Measurements from ENCODE around the gene RNASE9.
"Not testable (repeated sequence)": the region's sequence is repeated elsewhere in the genome, so short reads cannot be mapped to it uniquely, and the experiment has no call there.

RNASE9 gene

DNA sequence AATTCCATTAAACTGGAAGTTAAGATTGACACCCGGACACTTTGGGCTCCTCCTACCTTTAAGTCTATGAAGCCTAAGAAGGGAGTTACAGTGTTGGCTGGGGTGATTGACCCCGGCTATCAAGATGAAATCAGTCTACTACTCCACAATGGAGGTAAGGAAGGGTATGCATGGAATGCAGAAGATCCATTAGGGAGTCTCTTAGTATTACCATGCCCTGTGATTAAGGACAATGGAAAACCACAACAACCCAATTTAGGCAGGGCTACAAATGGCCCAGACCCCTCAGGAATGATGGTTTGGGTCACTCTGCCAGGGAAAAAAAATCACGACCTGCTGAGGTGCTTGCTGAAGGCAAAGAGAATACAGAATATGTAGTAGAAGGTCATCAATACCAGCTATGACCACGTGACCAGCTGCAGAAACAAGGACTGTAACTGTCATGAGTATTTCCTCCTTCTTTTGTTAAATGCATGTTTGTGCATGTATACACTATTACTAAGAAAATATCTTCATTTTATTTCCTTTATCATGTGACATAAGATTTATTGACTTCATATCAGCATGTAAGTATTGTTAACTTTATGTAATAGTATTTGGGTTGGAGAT, 11.6 kb upstream of the RNASE9 start:
- not testable (repeated sequence) for DNase-seq (ENCODE audit: low spot score)

DNA sequence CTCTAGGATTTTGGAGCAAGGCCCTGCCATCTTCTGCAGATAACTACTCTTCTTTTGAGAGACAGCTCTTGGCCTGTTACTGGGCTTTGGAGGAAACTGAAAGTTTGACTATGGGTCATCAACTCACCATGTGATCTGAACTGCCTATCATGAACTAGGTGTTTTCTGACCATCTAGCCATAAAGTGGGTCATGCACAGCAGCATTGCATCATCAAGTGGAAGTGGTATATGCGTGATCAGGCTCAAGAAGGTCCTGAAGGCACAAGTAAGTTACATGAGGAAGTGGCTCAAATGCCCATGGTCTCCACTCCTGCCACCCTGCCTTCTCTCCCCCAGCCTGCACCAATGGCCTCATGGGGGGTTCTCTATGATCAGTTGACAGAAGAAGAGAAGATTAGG, 9.9 kb upstream of the RNASE9 start:
- not testable (repeated sequence) for DNase-seq (ENCODE audit: low spot score)

DNA sequence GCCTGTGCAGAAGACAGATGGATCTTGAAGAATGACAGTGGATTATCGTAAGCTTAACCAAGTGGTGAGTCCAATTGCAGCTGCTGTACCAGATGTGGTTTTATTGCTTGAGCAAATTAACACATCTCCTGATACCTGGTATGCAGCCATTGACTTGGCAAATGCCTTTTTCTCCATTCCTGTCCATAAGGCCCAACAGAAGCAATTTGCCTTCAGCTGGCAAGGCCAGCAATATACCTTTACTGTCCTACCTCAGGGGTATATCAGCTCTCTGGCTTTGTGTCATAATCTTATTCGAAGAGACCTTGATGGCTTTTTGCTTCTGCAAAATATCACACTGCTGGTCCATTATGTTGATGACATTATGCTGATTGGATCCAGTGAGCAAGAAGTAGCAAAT, 9.0 kb upstream of the RNASE9 start:
- DNase-seq (ENCODE audit: low spot score): not testable (repeated sequence)

DNA sequence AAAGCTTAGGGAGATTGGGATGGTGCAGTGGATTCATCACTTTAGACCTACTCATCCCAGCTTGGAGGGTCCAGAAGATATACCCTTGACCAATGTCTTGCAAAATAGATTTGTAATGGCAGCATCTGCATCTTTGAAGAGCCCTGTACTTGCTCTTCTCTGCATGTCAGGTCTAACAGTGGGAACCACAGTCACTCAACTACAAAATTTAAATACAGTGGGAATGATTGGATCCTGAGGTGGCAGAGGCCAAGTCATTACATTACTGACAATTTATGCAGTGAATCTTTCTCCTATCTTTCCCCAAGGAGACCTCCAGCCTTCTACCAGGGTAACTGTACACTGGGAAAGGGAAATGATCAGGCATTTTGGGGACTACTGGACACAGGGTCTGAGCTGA, 8.2 kb upstream of the RNASE9 start:
- DNase-seq (ENCODE audit: low spot score): no peak

DNA sequence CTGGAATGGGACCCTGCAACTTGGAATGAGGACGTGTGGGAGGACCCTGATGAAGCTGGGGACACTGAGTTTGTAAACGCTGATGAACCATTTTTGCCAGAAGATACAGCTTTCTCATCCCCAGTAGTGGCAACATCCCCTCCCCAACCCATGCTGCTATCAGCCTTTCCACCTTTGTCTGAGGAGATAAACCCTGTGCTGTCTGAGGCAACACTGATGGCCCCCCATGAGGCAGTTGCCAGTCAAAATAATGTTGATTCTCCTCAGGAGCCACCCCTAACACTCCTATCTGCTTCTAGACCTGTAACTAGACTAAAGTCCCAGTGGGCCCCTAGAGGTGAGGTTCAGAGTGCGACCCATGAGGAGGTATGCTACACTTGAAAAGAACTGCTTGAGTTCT, 7.5 kb upstream of the RNASE9 start:
- no peak for DNase-seq (ENCODE audit: low spot score)

DNA sequence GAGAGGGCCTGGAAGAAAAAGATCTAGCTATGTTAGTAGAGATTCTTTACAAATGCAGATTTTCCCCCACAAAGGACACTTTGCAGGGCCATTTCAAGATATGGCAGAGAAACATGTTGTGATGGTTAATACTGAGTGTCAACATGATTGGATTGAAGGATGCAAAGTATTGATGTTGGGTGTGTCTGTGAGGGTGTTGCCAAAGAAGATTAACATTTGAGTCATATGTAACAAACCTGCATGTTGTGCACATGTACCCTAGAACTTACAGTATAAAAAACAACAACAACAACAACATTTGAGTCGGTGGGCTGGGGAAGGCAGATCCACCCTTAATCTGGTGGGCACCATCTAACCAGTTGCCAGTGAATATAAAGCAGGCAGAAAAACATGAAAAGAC, 6.4 kb upstream of the RNASE9 start:
- not testable (repeated sequence) for DNase-seq (ENCODE audit: low spot score)

DNA sequence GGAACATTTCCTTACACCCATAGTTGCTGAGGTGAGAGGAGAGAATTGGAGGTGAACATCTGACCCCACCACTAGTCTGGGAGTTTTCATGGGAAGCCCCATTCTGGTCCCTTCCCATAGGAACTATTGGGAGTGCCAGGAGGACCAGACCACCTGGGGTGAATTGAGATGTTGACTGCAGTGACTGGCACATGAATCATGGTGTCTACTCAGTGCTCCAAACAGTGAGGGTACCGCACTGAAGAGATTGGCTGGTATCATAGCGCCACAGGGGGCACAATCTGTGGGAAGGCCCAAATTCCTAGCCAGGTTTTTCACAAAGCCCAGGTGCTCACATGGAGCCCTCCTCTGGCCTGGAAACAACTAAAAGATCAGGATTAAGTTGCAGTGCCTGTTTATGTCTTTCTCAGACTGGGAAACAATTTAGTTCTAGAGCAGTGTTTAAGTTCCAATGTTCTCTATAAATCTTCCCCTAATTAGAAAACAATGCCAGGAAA, 3.7 kb upstream of the RNASE9 start:
- DNase-seq (ENCODE audit: low spot score): no peak

DNA sequence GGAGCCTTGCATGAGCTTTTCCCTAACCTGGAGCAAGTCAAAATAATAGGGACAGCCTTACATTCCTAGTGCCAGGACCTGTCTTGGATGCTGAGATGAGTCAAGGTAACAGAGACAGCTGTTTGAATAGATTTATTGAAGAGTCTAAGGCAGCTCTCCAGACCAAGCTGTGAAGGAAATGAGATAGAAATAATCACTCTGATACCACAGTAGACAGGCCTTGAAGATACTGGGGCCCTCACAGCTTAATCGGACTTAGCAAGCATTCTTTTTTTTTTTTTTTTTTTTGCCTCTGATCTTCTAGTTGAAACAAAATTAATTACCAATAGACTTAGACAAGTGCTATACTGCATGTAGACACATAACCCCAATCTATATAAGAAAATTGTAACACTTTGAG, 3.1 kb upstream of the RNASE9 start:
- no peak for DNase-seq (ENCODE audit: low spot score)

DNA sequence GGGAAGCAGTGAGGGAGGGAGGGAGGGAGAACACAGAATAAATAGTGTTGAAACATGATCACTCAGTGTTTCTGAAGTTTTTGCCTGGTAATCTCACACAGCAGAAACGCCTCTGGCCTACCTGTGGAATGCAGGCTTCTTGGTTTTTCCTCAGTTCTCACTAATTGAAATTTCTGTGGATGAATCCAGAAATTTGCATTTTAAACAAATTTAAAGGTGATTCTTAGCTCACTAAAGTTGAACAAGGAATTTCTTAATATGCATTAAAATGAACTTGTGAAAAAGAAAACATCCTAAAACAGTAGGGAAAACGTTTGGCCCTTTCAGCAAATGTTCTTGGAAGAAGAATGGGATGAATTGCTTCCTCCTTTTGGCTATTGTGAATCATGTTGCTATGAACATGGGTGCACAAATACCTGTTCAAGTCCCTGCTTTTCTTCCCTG, 1.4 kb downstream of the RNASE9 start:
- DNase-seq (ENCODE audit: low spot score): no peak

DNA sequence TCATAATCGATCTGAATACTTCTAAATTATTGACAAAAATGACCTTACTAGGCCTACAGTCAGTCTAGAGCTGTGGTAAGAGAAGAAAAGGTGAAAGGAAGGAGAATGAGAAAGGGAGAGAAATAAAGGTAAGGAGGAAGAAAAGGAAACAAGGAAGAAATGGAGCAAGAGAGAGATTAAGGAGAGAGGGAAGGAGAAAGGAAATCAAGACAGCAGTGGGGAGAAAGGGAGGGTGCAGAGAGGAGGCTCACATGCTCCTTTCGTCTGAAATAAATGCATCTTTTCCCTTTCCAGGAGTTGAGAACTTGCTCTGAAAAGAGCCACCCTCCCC, 3.7 kb downstream of the RNASE9 start:
- no peak for DNase-seq (ENCODE audit: low spot score)

DNA sequence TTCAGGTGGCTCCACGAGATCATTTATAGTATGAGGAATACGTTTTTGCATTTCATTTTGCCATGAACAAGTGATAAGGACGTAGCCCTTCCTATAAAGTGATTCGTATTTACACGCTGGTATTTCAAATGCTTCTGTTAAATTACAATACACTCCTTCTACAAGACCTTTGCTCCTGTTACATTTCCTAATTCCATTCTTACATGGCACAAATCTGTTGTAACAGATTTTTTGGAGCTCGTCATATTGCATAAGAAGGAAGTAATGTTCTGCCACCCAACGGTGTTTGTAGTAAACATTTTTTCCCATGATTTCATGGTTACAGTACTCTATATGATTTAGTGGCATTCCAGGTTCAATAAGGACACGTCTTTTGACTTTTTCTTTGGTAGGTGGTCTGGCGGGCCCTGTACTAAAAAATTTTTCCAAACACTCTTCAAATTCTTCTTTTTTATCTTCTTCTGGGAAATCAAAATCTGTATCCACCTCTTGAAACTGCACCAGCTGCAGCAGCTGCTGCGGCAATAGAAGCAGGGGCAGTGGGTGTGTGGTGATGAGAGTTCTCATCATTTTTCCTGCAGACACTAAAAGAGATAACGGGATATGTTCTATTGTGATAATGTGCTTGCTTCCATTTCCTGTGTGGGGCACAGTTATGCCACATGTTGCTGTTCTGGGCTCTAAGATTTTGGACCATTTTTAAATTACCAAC, 4.2 kb downstream of the RNASE9 start:
- no peak for DNase-seq (ENCODE audit: low spot score)

DNA sequence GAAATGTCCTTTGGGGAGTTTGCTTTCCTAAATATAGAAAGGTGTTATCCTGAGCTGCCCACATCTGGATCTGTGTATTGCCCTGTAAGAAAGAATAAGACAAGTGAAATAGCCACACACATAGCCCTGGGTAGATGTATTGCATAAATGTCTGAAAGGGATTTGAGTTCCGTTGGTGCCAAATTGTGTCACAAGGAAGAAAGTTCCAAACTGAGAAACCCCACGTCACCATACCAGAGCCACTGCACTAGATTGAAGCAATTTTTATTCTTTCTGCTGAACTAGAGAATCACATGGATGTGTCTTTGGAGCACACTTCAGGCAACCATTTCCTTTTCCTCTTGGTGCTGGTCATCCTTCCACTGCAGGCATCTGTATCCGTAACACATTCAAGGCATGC, 5.0 kb downstream of the RNASE9 start:
- no peak for DNase-seq (ENCODE audit: low spot score)

DNA sequence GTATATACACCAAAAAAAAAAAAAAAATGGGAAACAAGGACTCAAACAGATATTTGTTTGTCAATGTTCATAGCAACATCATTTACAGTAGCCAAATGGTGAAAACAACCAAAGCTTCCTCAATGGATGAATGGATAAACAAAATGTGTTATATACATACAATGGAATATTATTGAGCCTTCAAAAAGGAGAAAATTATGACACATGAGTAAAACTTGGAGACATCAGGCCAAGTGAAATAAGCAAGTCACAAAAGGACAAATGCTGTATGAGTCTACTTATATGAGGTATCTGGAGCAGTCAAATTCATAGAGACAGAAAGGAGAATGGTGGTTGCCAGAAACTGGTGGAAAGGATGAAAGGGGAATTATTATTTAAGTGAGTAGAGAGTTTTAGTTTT, 7.8 kb downstream of the RNASE9 start:
- DNase-seq (ENCODE audit: low spot score): no peak

DNA sequence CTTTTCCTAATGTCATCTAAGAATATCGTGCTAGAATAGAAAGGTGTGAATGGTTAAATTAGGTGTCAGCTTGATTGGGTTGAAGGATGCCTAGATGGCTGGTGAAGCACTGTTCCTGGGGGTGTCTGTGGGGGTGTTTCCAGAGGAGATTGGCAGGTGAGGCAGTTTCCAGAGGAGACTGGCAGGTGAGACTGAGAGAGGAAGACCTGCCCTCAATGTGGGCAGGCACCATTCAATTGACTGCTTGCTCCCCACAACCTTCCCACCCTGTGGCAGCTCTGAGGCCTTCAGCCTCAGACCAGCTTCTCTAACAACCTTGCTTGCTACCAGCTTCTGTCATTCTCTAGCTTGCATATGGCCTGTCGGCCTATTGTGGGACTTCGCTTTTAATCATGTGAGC, 9.2 kb downstream of the RNASE9 start:
- DNase-seq (ENCODE audit: low spot score): no peak

DNA sequence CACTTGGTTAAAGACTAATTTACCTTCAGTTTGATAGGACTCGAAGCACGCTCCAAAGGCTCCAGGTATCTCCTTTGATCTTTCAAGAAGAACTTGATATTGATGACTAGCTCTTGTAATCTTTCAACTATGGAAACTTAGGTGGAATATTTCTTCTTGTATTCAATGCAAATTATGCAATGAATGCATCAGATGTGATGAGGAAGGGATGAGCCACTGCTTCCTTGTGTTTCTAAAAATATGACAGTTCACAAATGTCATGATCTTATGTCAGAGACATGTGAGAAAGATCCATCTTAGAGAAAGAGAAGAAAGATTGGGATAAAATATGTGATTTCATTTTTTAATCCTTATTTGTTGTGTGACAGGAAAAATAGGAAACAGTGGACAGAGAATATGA, 9.9 kb downstream of the RNASE9 start:
- no peak for DNase-seq (ENCODE audit: low spot score)

DNA sequence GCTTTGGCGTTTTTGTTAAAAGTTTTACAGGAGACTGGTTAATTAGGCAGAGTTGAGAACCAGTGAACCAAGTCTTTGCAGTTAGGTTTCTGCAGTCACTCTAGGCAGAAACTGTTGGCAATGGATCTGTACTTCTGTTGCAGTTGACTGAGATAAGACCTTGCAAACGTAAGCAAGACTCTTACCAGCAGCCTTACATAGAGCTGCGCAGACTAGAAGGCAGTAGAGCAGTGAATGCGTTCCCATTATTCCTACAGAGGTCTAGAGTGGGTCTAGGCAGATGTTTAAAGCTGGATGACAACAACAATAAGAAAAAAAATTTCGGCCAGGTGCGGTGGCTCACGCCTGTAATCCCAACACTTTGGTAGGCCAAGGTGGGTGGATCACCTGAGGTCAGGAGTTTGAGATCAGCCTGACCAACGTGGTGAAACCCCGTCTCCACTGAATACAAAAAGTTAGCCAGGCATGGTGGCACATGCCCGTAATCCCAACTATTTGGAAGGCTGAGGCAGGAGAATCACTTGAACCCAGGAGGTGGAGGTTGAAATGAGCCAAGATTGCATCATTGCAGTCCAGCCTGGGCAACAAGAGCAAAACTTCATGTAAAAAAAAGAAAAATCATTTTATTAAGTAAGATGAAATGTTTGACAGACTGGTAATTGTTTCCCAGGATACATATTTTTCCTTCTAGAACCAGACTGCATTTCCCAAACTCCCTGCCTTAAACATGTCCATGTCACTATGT, 12.3 kb downstream of the RNASE9 start:
- no peak for DNase-seq (ENCODE audit: low spot score)

DNA sequence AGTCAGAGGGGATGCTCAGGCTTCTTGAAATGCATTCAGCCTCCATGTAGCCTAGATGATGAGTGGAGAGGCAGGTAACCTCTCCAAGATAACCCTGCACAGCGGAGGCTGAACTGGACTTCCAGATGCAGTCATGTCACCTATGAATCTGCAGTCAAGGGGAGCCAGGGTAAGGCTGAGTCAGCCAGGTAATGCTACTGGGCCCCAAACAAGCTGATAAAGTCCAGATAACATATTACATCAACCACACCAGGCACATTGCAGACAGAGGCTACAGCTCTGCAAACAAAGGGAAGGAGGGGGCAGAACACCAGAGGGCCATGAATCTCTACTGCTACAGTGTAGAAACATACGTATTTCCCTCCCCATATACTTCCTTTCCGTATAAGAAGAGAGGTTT, 14.0 kb downstream of the RNASE9 start:
- no peak for DNase-seq (ENCODE audit: low spot score)

DNA sequence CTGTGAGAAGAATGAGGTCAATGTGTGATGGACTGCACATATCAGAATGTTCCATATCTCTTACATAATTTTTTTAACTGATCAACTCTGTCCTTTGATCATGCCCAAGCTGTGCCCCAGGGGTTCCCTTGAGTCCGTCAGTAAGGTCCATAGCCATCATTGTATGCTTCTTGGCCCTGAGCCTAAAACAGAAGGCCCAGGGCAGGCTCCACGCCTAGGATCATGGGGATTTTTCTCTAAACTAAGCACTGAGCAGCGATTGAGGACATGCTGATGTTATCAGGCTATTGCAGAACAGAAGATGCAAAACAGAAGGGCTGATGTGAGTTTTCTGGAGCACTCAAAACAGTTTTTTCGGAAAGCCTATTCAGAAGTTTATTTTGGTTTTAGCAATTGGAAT, 20.9 kb downstream of the RNASE9 start:
- no peak for DNase-seq (ENCODE audit: low spot score)

DNA sequence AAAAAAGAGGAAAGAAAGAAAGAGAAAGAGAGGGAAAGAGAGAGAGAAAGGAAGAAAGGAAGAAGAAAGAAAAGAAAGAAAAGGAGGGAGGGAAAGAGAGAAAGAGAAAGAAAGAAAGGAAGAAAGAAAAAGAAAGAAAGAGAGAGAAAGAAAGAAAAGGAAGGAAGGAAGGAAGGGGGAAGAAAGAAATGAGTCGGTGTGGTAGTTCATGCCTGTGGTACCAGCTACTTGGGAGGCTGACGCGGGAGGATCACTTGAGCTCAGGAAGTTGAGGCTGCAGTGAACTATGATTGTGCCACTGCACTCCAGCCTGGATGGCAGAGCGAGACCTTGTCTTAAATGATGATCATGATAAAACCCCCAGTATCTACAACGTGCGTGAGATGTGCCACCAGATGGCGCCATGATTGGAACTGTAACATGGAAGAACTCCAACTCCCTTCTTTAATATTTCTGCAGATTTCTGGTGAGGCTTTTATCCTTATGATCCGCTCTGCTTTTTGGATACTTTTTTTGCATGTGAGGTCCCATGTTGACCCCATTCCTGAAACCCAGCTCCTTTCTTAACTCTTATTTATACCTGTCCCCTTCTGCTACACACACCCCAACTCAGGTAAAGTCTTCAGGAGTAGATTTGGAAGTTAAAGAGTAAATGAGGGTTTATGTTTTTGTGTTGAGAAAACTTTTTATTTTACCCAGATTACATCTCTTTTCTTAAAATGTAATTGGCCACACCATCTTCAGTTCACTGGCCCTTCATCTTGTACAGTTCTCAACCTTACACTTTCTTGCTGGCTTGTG, 29.9 kb downstream of the RNASE9 start:
- peak; percentile 74 for DNase-seq (ENCODE audit: low spot score)

DNA sequence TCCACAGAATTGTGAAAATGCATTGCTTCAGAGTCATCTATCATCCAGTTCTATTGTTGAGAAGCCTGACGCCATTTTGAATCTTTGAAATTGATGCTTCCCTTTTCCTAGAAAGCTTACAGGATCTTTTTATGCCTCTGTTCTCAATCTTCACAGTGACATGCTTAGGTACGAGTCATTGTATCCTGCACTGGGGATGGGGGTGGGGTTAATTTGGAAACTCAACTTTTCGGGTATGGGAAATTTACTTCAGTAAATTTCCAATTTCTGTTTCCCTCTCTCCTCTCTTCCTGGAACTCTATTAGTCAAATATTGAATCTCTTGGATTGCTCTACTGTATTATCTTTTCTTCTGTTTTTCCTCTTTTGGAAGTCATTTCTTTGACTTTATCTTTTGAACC, 31.0 kb downstream of the RNASE9 start:
- DNase-seq (ENCODE audit: low spot score): no peak

DNA sequence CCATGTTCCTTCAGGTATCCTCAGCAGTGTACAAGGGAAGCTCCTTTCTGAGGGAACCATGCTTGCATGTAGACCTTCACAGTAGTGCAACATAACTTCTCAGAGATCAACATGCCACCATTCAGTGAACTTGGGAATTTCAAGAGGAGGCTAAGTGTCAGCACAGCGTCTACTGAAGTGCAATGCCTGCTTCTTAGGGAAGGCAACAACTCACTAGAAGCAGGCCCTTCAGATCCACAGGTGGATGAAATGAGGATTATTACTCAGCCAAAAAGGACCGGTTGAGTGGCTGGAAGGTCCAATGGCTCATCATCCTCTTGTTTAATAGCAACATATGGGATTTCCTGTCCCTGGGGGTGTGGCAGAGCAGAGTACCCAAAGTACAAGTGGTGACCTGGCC, 36.8 kb downstream of the RNASE9 start:
- no peak for DNase-seq (ENCODE audit: low spot score)

DNA sequence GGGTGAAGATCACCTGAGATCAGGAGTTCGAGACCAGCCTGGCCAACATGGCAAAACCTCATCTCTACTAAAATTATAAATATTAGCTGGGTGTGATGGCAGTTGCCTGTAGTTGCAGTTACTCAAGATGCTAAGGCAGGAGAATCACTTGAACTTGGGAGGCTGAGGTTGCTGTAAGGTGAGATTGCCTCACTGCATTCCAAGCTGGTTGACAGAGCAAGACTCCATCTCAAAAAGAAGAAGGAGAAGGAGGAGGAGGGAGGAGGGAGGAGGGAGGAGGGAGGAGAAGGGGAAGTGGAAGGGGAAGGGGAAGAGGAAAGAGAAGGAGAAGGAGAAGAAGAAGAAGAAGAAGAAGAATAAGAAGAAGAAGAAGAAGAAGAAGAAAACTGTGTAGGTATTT, 38.5 kb downstream of the RNASE9 start:
- no peak for DNase-seq (ENCODE audit: low spot score)

DNA sequence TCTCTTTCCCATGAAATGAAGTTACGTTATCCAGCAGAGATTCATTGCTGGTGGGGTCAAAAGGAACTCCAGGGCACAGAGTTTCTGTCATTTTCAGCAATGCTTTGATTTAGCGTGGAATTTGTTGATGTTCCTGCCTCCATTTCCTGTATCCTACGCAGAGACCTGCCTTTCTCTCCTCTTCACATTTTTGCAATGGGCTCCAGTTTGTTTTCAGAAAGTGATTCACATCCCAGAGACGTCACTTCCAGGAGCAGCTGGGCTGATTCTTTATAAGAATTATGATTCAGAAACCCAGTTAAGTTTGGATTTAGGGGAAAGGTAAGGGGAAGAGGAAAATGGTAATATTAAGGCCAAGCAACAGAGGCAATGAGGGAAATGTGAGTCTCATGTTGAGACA, 43.9 kb downstream of the RNASE9 start:
- DNase-seq (ENCODE audit: low spot score): no peak

All from SW480 (cell line).